NCI-H187 (cell line): Measurements from ENCODE around the gene FBLN2.

Experiments used
- DNase-seq, 2 experiments: peaks; one replicate each; lab custom pipeline; 2025; lab: John Stamatoyannopoulos, UW

The FBLN2 gene

GRCh38 chr3:13605555-13605954 is 56.6 kb downstream of the FBLN2 start:
- DNase-seq: no peak

GRCh38 chr3:13607821-13608597 is 59.1 kb downstream of the FBLN2 start:
- DNase-seq: no peak

- no peak for DNase-seq
Observed at GRCh38 chr3:13608969-13609725, 60.2 kb downstream of the FBLN2 start.

- DNase-seq: no peak
Observed at GRCh38 chr3:13610006-13610570, 61.2 kb downstream of the FBLN2 start.

GRCh38 chr3:13611221-13611620 is 62.3 kb downstream of the FBLN2 start:
- DNase-seq: no peak

GRCh38 chr3:13612829-13613228 is 63.9 kb downstream of the FBLN2 start:
- no peak for DNase-seq

- DNase-seq: no peak
Observed at GRCh38 chr3:13613343-13614190, 64.6 kb downstream of the FBLN2 start.

GRCh38 chr3:13614607-13615006 is 65.7 kb downstream of the FBLN2 start:
- DNase-seq: no peak

GRCh38 chr3:13615019-13615528 is 66.1 kb downstream of the FBLN2 start:
- DNase-seq: no peak

- no peak for DNase-seq
Observed at GRCh38 chr3:13616359-13616758, 67.4 kb downstream of the FBLN2 start.

GRCh38 chr3:13617097-13617738 is 68.3 kb downstream of the FBLN2 start:
- no peak for DNase-seq

- no peak for DNase-seq
Observed at GRCh38 chr3:13617981-13618380, 69.1 kb downstream of the FBLN2 start.

- no peak for DNase-seq
Observed at GRCh38 chr3:13618836-13619235, 69.9 kb downstream of the FBLN2 start.

GRCh38 chr3:13619661-13620230 is 70.8 kb downstream of the FBLN2 start:
- no peak for DNase-seq

- no peak for DNase-seq
Observed at GRCh38 chr3:13620281-13620680, 71.4 kb downstream of the FBLN2 start.

GRCh38 chr3:13620776-13621365 is 71.9 kb downstream of the FBLN2 start:
- DNase-seq: no peak

GRCh38 chr3:13621381-13622221 is 72.7 kb downstream of the FBLN2 start:
- DNase-seq: no peak

- DNase-seq: no peak
Observed at GRCh38 chr3:13622356-13622755, 73.4 kb downstream of the FBLN2 start.

GRCh38 chr3:13623101-13623654 is 74.3 kb downstream of the FBLN2 start:
- no peak for DNase-seq
